GM18868 (cell line): ENCODE results near the gene FAM240A.
"Not testable (repeated sequence)": the region's sequence is repeated elsewhere in the genome, so short reads cannot be mapped to it uniquely, and the experiment has no call there.

ENCODE experiments used
- ATAC-seq: cut with Tn5 transposase; IDR thresholded peaks from one replicate; pipeline ENCODE4 v1.9.1; 2021; ENCODE audit warnings: mild to moderate bottlenecking, moderate library complexity; ENCODE audit not compliant: unreplicated experiment

The FAM240A gene

DNA sequence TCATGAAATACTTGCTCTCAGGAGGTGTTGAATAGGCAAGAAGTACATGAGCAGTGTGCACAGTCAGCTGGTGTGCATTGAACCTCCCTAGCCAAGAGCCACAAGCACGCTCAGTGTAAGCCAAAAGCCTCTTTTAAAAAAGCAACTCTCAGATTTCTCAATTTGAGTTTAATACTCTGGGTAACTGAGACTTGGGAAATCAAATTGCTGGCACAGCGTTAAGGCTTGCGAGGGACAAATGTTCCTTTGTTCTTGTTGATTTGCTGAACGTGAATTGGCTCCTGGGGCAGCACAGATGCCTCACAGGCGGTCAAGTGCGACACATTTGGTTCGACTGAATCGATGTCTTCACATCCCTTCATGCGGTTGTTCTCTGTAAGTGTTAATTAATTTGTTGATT, at the start of gene FAM240A:
Gene FAM240A (plus strand): TSS at position 202 of the 400 bp plus-strand sequence. CDS start 159 bp downstream, at position 361.
- no peak for ATAC-seq

DNA sequence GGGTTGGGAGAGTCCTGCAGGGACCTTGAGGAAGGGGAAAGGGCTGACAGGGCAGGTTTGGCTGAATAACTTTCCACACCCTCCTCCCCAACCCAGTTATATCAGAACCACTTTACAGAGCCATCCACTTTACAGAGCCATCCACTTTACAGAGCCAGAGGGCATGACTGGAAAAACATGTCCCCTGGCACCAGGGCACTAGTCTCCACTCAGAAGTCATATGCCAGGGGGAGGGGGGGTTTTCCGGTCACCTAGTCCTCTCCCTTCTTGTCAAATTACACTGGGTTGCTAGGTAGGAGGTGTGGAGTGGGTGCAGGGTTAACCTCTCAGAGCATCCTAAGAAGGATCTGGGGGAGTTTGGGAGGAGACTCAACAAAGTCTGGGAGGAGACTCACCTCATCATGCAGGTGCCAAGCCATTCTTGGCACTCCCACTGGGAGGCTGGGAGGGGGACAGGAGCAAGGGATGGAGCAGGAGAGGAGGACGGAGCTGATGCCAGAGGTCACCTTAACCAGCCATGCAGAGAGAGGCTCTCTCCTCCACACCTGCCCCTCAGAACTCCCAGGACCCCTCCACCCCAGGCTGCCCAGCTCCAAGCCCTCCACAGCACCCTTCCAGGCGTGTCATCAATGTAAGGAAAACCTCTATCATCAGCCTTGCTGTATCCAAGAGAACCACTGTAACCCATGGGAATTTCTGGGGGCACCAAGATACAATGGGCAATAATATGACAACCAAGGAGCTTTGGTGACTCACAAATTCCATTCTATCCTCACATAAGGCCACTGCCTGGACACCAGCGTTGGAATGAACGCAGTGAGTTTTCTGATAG, 47.9 kb upstream of the FAM240A start:
- ATAC-seq: no peak

DNA sequence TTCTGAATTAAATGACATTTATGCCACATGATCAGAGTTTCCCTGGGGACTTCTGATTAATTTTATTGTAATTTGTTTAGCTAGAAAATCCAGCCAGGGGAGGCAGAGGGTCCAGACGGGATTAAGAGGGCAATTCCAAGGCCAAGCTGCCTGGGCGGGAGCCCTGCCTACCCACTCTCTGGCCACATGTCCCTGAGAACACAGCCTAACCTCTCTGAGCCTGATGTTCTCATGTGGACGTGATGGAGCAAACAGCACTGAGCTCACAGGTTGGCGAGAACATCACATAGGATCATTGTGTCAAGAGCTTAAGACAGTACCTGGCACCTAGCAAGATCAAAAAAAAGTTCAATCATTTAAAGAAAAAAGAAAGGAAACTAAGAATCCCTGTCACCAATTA, 47.2 kb upstream of the FAM240A start:
- no peak for ATAC-seq

DNA sequence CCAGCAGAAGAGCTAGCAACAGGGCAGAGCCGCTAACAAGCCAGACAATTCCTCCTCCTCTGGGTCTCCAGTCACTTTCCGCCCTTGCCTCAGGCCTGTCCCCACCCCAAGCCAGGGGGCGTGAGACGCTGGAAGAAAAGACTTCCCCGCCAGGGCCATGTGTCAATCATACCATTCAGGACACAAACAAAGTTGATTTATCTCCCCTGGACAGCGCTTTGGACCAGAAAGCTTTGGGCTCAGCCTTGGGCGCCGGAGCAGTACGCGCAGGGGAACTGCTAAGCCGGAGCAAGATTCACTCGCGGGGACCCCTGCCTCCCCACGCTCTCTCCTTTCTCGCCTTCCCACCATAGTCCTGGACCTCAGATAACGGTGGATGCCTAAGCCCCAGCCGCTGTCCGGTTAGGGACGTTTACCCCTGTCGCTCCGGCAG, 46.7 kb upstream of the FAM240A start:
- ATAC-seq: no peak

DNA sequence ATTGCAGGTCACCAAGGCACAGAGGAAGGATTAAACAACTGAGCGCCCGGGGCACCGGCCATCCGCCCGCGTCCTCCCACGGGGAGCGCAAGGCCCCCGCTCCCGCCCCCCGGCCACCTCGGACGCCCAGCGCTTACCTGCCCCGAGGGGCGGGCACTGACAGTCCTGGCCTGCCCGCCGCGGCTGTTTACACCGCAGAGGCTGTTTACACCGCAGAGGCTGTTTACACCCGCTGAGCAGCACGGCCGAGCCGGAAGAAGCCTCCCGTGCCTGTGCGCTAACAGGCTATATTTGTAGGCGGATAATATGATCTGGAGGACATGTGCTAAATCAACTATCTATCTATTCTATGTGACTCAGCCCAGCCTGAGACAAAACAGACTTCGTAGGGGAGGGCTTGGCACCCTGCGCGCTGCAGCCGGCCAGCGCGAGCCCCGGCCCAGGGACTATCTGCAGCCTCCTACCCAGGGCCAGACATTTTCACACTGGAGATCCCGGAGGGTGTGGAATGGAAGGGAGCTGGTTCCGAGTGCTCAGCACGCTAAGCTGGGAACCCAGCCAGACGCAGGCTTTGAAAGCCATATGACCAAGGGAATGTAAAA, 46.2 kb upstream of the FAM240A start, which contains the start of gene LRRC2:
Gene LRRC2 (minus strand): TSS at position 263 of the 602 bp plus-strand sequence. CDS start 14,711 bp downstream, outside the sequence.
- ATAC-seq: no peak

DNA sequence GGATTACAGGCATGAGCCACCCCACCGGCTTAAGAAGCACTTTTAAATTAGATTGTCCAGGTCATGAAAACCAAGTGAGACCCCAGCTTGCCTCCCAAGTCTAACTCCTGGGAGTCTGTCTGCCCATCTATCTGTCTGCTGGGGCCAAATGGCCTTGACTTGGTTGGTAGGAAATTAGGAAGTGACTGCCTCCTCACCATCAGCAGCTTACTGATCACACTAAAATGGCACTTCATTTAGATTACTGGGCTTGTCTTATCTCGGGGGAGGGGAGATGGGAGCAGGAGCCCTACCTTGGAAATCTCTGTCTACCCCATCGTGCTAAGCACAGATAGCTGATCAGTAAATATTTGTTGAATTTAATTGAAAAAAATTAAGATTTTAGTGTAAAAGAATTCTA, 40.6 kb upstream of the FAM240A start:
- ATAC-seq: no peak

DNA sequence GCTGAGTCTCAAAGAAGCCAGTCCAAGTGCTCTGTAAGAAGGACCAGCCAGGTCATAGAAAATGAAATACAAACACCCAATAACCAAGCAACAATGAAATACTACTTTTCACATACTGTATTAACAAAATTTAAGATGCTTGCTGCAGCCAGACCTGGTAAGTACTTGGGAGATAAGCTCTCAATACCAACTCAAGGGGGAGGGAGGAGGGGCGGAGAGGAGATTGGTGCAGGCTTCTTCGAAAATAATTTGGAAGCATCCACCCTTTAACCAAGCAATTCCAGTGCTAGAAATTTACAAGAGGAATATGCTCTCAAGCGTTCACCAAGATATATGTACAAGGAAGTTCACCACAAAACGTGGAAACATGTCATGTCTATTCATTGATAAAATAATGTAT, 38.6 kb upstream of the FAM240A start:
- ATAC-seq: no peak

DNA sequence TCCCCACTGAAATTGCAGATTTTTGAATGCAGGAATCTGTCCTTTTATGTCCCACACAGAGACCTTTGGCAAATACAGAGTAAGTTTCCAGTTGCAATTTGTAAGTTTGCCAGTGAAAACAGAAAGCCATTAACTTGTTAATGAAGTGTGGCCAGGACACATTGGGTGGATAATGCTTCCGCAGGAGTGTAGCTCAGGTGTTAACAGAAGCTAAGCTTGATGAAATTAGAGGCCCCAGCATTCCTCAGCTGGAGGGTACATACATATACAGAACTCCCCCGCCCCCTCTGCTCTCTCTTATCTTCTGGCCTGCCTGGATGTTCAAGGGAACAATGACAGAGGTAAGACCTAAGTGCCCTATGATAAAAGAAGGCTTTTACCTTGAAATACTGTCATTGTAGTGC, 38.1 kb upstream of the FAM240A start:
- no peak for ATAC-seq

DNA sequence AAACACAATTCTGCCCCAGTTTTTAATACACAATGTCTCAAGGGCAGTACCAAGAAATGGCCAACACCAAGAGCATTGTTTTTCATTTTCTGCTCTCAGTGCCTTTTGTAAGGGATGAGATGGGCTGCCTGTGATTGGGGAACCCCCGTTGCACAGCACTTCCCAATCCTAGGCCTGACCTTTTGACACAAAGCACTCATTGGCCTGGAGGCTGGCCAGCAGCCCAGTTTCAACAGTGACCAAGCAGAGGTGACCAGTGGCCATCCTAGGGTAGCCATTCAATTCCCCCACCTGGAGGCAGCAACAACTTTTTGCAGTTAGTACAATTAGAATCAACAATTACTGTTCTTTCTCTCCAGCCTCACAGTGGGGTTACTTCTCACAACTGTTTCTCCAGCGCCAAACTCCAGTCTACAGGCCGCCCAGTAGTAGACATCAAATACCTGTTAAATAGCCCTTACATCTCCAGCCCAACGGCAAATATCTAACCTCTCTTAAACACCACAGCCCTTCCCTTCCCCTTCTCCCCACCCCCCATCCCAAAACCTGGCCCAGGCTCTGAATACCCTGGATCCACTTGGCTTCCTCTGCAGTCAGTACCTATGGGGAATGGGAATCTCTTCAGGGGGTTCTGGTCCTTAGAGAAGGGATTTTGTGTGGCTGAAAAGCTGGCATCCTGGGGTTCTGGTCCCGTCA, 37.3 kb upstream of the FAM240A start:
- ATAC-seq: no peak

DNA sequence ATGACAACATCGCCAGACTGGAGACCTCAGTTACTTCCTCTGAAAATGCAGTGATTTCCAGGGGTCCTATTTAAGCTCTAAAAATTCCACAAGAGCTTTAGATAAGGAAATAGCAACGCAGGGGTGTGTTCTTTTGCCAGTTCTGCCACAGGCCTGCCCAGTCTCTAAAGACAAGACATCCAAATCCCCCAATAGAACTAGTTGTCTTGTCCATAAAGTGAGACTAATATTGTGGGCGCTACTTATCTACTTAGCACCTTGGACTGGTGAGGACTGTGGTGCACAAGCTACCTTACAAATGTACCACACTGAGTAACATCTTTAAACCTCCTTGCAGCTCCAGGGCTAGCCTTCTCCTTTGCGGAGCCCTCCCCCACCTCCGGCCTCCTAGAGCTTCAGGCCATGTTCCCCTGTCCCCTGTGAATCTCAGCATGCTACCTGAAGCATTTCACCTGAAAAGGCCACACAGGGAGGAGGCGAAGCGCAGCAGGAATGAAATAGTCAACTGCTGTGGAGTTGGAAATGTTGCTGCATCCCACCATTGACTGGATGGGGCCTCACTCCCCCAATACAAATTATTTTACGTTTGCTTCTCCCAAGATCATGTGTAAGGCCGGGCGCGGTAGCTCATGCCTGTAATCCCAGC, 36.6 kb upstream of the FAM240A start:
- no peak for ATAC-seq

DNA sequence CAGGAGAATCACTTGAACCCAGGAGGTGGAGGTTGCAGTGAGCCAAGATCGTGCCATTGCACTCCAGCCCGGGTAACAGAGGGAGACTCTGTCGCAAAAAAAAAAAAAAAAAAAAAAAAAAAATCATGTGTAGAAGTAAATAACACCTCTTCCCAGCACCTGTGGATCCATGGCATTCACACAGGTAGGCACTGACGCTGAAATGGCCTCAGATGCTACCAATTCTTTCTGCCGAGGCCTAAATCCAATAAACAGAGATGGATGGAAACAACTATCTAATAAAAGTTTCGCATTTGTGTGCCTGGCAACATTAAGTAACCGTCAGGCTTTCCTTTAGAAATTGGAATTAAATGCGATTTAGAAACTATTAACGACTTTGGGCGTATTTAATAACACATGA, 35.9 kb upstream of the FAM240A start:
- no peak for ATAC-seq

DNA sequence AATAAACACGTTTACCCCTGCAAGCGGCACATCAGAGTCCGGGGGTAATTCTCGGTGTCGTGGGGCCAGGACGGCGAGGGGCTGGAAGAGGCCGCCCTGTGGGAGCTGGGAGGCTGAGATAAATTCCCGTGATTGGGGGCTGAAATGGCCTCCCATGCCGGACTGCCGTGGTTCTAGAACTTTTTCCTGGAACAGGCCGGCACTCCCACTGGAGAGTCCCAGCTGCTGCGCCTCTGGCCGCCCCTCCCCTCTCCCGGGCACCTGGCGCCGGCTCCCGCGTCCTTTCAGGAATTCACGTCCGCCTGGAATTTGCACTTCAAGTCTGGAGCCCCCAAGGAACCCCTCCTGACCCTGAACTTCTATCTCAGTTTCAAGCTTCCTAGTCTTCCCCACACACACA, 35.4 kb upstream of the FAM240A start:
- no peak for ATAC-seq

DNA sequence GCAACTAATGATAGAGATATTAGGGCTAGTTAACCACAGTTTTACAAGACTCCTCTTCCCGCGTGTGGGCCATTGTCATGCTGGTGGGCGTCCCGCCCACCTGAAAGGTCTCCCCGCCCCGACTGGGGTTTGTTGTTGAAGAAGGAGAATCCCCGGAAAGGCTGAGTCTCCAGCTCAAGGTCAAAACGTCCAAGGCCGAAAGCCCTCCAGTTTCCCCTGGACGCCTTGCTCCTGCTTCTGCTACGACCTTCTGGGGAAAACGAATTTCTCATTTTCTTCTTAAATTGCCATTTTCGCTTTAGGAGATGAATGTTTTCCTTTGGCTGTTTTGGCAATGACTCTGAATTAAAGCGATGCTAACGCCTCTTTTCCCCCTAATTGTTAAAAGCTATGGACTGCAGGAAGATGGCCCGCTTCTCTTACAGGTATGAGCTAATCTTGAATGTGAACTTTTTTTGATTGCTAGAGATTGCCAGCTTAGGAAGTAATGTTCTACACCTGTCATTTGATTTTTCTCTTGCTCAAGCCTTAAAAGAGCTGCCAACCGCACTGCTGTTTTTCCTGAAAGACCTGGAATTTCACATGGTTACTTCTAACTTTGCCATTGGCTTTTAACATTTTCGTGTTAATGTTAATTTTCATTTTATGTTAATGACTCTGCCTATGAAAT, 34.6 kb upstream of the FAM240A start:
- ATAC-seq: not testable (repeated sequence)

DNA sequence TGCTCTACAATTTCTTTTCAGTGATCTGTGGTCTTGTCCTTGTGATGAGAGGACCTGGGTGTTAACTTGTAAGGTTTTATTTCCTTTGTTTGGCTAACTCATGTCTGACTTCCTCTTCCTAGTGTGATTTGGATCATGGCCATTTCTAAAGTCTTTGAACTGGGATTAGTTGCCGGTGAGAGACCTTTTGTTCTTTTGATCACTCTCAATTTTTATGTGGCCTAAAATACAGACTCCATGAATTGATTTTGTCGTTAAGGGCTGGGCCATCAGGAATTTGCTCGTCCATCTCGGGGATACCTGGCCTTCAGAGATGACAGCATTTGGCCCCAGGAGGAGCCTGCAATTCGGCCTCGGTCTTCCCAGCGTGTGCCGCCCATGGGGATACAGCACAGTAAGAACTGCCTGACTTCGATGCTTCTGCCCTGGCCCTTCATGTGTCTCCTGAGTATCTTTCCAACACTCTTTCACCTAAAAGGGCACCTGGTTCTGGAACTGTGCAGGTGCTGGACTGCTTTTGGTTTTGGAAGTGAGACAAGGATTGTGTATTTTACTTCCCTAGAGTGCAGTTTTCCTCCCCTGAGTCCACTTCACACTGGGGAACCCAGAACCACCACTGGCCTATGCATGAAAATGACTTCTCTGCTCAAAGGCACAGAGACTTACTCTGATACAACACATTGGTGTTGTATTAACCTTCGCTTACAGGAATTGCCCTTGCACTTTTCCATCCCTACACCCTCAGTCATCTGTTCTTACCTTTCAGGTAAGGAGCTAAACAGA, 33.2 kb upstream of the FAM240A start:
- no peak for ATAC-seq

DNA sequence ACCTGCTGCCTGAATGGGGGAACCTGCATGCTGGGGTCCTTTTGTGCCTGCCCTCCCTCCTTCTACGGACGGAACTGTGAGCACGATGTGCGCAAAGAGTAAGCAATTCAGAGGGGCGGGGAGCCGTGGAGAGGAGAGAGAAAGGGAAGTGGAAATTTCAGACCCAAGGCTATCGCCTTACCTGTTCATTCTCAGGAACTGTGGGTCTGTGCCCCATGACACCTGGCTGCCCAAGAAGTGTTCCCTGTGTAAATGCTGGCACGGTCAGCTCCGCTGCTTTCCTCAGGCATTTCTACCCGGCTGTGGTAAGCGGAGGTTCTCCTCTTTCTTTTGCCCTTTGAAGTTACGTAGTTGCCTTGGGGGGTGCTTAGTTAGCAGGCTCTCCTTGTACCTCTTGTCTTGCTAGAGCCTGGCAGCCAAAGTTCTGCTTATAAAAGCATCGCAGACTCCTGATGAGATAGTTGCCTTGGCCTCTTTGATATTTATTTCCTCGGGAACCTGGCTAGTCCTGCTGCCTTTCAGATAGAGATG, 32.5 kb upstream of the FAM240A start:
- ATAC-seq: no peak

DNA sequence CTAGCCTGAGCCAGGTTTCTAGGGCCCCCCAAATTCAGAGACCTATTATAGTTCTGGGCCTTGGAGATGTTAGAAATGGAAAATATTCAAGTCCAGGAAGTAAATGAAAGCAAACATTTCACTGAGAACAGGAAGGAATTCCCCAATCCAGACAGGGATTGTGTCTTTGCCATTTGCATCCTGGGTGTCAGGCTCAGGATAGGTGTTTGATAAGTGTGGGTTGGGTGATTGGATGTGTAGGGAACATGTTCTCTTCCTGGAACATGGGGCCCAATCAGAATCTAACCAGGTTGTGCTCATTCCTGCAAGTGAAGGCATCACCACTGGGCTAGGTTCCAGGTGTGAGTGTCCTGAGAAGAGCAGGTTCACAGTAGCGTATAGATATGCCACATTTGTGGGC, 31.6 kb upstream of the FAM240A start:
- ATAC-seq: no peak

DNA sequence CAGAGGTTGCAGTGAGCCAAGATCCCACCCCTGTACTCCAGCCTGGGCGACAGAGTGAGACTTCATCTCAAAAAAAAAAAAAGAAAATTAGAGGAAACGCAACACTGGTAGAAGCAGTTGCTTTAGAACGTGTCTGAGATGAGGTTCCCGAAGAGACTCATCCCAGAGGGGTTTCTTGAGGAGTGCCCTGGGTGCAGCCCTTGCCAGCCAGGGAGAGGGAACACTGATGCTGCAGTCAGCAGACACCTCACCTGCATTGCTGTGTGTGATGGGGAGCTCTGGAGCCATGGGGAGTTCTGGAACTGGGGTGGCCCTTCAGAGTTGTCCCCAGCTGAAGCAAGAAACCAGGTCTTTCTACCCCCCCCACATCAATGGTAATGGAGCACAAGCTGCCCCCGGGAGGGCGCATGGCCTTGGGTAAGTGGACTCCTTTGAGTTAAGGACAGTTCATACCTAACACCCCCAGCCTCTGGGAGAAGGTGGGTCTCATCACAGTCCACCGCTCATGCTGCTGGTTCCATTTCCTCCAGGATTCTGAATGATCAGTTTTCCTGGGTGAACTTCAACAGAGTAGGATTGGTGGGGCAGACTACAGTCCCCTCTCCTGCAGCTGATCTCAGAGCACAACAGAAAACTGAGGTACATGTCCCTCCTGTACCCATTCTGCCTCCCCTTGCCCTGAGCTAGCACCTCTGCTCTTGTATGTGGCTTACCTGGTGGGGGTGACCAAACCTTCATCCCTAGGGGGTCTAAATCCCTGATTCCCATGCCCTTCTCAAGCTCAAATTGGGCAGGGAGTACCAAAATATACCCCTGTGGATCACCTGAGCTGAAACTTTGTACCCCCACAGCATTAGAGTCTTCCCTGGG, 27.5 kb upstream of the FAM240A start:
- no peak for ATAC-seq

DNA sequence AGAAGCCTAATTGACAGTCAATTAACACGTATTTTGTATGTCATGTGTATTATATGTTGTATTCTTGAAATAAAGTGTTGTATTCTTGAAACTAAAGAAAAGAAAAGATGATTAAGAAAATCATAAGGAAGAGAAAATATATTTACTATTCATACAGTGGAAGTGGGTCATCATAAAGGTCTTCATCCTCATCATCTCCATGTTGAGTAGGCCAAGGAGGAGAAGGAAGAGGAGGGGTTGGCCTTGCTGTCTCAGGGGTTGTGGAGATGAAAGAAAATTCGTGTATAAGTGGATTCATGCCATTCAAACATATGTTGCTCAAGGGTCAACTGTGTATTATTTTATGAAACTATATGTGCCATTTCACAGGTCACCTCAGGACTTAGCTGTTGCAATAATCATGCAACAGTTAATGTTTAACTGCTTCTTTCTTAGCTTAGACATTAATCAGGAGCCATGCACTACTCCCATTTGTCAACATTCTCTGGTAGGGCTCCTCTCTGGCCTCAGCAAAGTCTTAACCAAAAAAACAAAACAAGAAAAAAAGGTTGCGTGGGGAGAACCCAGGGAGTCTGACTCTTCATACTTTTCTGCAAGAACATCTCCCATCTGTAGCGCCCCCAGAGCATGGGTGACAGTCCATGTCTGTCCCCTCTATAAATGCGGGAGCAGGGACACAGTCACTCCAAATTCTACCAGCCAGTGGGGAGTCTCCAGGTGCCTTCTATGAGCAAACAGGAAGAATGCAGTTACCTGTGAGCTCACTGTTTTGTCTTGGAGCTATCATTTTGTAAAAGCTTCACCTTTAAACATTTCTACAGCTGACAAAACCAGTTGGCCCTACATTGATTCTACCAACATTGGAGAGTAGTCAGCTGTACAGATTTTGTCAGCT, 26.3 kb upstream of the FAM240A start:
- ATAC-seq: no peak
